HG03457 (cell line): ENCODE results near the gene IFT20.
"Not testable (repeated sequence)": the region's sequence is repeated elsewhere in the genome, so short reads cannot be mapped to it uniquely, and the experiment has no call there.

Experiments
- ATAC-seq: cut with Tn5 transposase; IDR thresholded peaks from one replicate; pipeline ENCODE4 v1.9.1; 2021; ENCODE audit warnings: moderate number of reproducible peaks; ENCODE audit not compliant: unreplicated experiment

IFT20 gene

GRCh38 chr17:28317099-28317965 lies 17.9 kb downstream of the IFT20 start:
- ATAC-seq: no peak

GRCh38 chr17:28315846-28316705 lies 19.2 kb downstream of the IFT20 start:
- no peak for ATAC-seq

GRCh38 chr17:28313841-28314240 lies 21.4 kb downstream of the IFT20 start:
- no peak for ATAC-seq

GRCh38 chr17:28306954-28307401 lies 28.3 kb downstream of the IFT20 start:
- ATAC-seq: no peak

- ATAC-seq: no peak
Observed at GRCh38 chr17:28298449-28298848, 36.8 kb downstream of the IFT20 start.

GRCh38 chr17:28295677-28296578 lies 39.3 kb downstream of the IFT20 start:
- ATAC-seq: no peak

GRCh38 chr17:28293994-28294393 lies 41.3 kb downstream of the IFT20 start:
- no peak for ATAC-seq

- not testable (repeated sequence) for ATAC-seq
Observed at GRCh38 chr17:28292878-28293277, 42.4 kb downstream of the IFT20 start.

- ATAC-seq: no peak
Observed at GRCh38 chr17:28291780-28292330, 43.4 kb downstream of the IFT20 start.

GRCh38 chr17:28290703-28291102 lies 44.6 kb downstream of the IFT20 start:
- no peak for ATAC-seq

GRCh38 chr17:28285965-28286364 lies 49.3 kb downstream of the IFT20 start:
- ATAC-seq: no peak

- no peak for ATAC-seq
Observed at GRCh38 chr17:28282596-28282995, 52.7 kb downstream of the IFT20 start.

GRCh38 chr17:28280826-28281225 lies 54.4 kb downstream of the IFT20 start:
- ATAC-seq: no peak

GRCh38 chr17:28279411-28279810 lies 55.9 kb downstream of the IFT20 start:
- ATAC-seq: no peak
